NK-92 (cell line): Measurements from ENCODE around the gene KLC3.

ENCODE experiments used
- DNase-seq: peaks from one replicate; lab custom pipeline; 2025; ENCODE audit not compliant: unreplicated experiment; lab: John Stamatoyannopoulos, UW

KLC3 gene

GRCh38 chr19:45370410-45371204 is 30.1 kb downstream of the KLC3 start, which contains the start of gene ERCC2:
Gene ERCC2 (minus strand): TSS chr19:45370573. CDS start chr19:45370540, 33 bp downstream.
- DNase-seq, result peak; percentile 90

- no peak for DNase-seq
Observed at GRCh38 chr19:45376045-45376724, 35.6 kb downstream of the KLC3 start.

- no peak for DNase-seq
Observed at GRCh38 chr19:45380107-45380506, 39.6 kb downstream of the KLC3 start.

- no peak for DNase-seq
Observed at GRCh38 chr19:45382426-45382825, 41.9 kb downstream of the KLC3 start.

- DNase-seq, result no peak
Observed at GRCh38 chr19:45385392-45386221, 45.1 kb downstream of the KLC3 start.

- no peak for DNase-seq
Observed at GRCh38 chr19:45391346-45391745, 50.8 kb downstream of the KLC3 start.

GRCh38 chr19:45391871-45392665 is 51.5 kb downstream of the KLC3 start:
- DNase-seq, result no peak

- no peak for DNase-seq
Observed at GRCh38 chr19:45395821-45396617, 55.5 kb downstream of the KLC3 start.

GRCh38 chr19:45400192-45400591 is 59.6 kb downstream of the KLC3 start:
- DNase-seq, result no peak
